Peyer's patch (tissue), 4 donors: Measurements from ENCODE around the gene ITPRID1. TPM values are rescaled to one million over a fixed set of nuclear protein-coding genes. Genes with fewer than 3 reads are reported as not detected.

ENCODE experiments used
- DNase-seq, 3 donors: peaks; one replicate each; pipeline ENCODE4 v3.0.0-alpha.2; 2017 to 2019
- H3K27ac ChIP-seq, 4 donors: fragments of 200-600 bp; sonication (generic); one replicate each; pipeline ENCODE4 v1.5.1; 2016 to 2019
- H3K27me3 ChIP-seq, 2 donors: fragments of 200-600 bp; sonication (generic); one replicate each; pipeline ENCODE4 v1.5.1; 2019
- H3K36me3 ChIP-seq, 3 donors: fragments of 200-600 bp; sonication (generic); one replicate each; pipeline ENCODE4 v1.5.1; 2016 to 2019
- H3K4me1 ChIP-seq, 4 donors: fragments of 200-600 bp; sonication (generic); one replicate each; pipeline ENCODE4 v1.5.1; 2016 to 2019
- H3K4me3 ChIP-seq, 4 donors: fragments of 200-600 bp; sonication (generic); 1 replicate in 3 of 4; 2 replicates in 1 of 4; pipeline ENCODE4 v1.5.1; 2016 to 2019; ENCODE audit warnings: mild to moderate bottlenecking in 1 of 4
- H3K9me3 ChIP-seq, 4 donors: fragments of 200-600 bp; sonication (generic); one replicate each; pipeline ENCODE4 v1.5.1; 2016 to 2019; ENCODE audit warnings: mild to moderate bottlenecking in 1 of 4
- CTCF ChIP-seq, 6 experiments: fragments of 450-650 bp in 4 of 6; fragments of 200-600 bp in 2 of 6; sonication (generic) in 1 of 6; IDR thresholded peaks; one replicate each; pipeline ENCODE4 v1.5.1; 2017 to 2019; ENCODE audit warnings: antibody characterized with exemption in 6 of 6, mild to moderate bottlenecking in 3 of 6, moderate library complexity in 1 of 6
- POLR2A ChIP-seq, 2 donors: fragments of 450-650 bp; IDR thresholded peaks; one replicate each; pipeline ENCODE4 v1.5.1; 2017; ENCODE audit warnings: antibody characterized with exemption in 2 of 2, mild to moderate bottlenecking in 2 of 2, moderate library complexity in 2 of 2
- total RNA-seq, 4 donors: library from RNA; depleted of rRNA; stranded (reverse); fragments of >200 nt; gene quantifications; one replicate each; pipeline ENCODE4 v1.1.0, GENCODE V29; 2016

The ITPRID1 gene
- total RNA-seq, 4 donors from 2014 or later: 1.2 to 7.4 (median 4.7) TPM

- Histone ChIP-seq H3K27me3 (no peaks in the 10 kb centered on the region), H3K4me3 (no peak overlapping the region), H3K27ac (no peak overlapping the region), H3K36me3 (no peaks in the 10 kb centered on the region), H3K4me1 (no peaks in the 10 kb centered on the region), H3K9me3 (no peaks in the 10 kb centered on the region)
- no peak for TF ChIP-seq CTCF (IDR thresholded peaks at IDR 0.05)
- no peak for TF ChIP-seq POLR2A (IDR thresholded peaks at IDR 0.05)
- DNase-seq: no peak
Measured at GRCh38 chr7:31640381-31640780, 126.5 kb downstream of the ITPRID1 start.

- Histone ChIP-seq H3K9me3 (no peaks in the 10 kb centered on the region), H3K4me1 (no peaks in the 10 kb centered on the region), H3K36me3 (no peaks in the 10 kb centered on the region), H3K27ac (no peak overlapping the region), H3K27me3 (no peaks in the 10 kb centered on the region), H3K4me3 (no peak overlapping the region)
- TF ChIP-seq POLR2A (IDR thresholded peaks at IDR 0.05): no peak
- no peak for TF ChIP-seq CTCF (IDR thresholded peaks at IDR 0.05)
- no peak for DNase-seq
Measured at GRCh38 chr7:31642681-31643115, 128.8 kb downstream of the ITPRID1 start.

DNA sequence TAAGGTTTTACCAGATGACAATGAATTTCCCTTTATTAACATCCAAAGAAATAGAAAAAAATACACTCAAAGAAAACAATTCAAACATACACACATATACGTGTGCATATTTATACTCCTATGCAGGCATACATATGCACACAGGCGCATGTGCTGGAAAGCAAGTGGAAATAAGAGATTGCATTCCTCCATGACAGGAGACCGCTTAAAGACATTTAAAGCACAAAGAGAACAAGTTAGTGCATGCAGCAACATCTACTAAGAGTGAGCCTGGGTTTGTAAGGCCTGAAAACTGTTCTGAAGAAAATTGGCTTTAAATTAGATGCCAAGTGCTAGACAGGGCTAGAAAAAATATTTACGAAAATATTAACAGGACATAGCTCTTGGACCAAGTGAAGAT lies 133.1 kb downstream of the ITPRID1 start:
- TF ChIP-seq POLR2A (IDR thresholded peaks at IDR 0.05) (no peak), CTCF (IDR thresholded peaks at IDR 0.05) (no peak)
- no peaks in the 10 kb centered on the region for H3K27me3 ChIP-seq
- DNase-seq: no peak
- H3K36me3 ChIP-seq: no peaks in the 10 kb centered on the region
- no peak overlapping the region for H3K27ac ChIP-seq
- H3K4me1 ChIP-seq: no peaks in the 10 kb centered on the region
- no peaks in the 10 kb centered on the region for H3K9me3 ChIP-seq
- H3K4me3 ChIP-seq: no peak overlapping the region

- Histone ChIP-seq H3K4me1 (no peaks in the 10 kb centered on the region), H3K9me3 (no peaks in the 10 kb centered on the region), H3K27ac (no peak overlapping the region), H3K4me3 (no peak overlapping the region), H3K36me3 (no peaks in the 10 kb centered on the region), H3K27me3 (no peaks in the 10 kb centered on the region)
- DNase-seq: no peak
- TF ChIP-seq POLR2A (IDR thresholded peaks at IDR 0.05) (no peak), CTCF (IDR thresholded peaks at IDR 0.05) (no peak)
Measured at GRCh38 chr7:31647511-31647910, 133.6 kb downstream of the ITPRID1 start.

GRCh38 chr7:31648288-31648687 lies 134.4 kb downstream of the ITPRID1 start:
- H3K4me3 ChIP-seq: no peak overlapping the region
- H3K4me1 ChIP-seq: no peaks in the 10 kb centered on the region
- no peak for DNase-seq
- H3K27me3 ChIP-seq: no peaks in the 10 kb centered on the region
- no peak overlapping the region for H3K27ac ChIP-seq
- H3K9me3 ChIP-seq: no peaks in the 10 kb centered on the region
- no peaks in the 10 kb centered on the region for H3K36me3 ChIP-seq
- TF ChIP-seq POLR2A (IDR thresholded peaks at IDR 0.05) (no peak), CTCF (IDR thresholded peaks at IDR 0.05) (no peak)

- H3K9me3 ChIP-seq: no peaks in the 10 kb centered on the region
- TF ChIP-seq POLR2A (IDR thresholded peaks at IDR 0.05) (no peak), CTCF (IDR thresholded peaks at IDR 0.05) (no peak)
- H3K36me3 ChIP-seq: no peaks in the 10 kb centered on the region
- H3K27ac ChIP-seq: no peak overlapping the region
- no peaks in the 10 kb centered on the region for H3K4me1 ChIP-seq
- H3K27me3 ChIP-seq: no peaks in the 10 kb centered on the region
- DNase-seq: no peak
- no peak overlapping the region for H3K4me3 ChIP-seq
Measured at GRCh38 chr7:31648880-31649279, 135.0 kb downstream of the ITPRID1 start.
